ENCODE data around the gene FAM177A1. TPM values are rescaled to one million over a fixed set of nuclear protein-coding genes. Genes with fewer than 3 reads are reported as not detected.

FAM177A1 gene
- total and polyA plus RNA-seq, 2 donors (not counting 3 experiments of a cell fraction or from before 2014, with no cell fraction given), result 19.9 to 64.1 TPM

GRCh38 chr14:35117112-35117511, 71.0 kb downstream of the FAM177A1 start:
- H3K9ac ChIP-seq (replicated peaks; ENCODE audit: extremely low read depth, insufficient read depth, low read length), result no peak overlapping the region
- H3K4me2 ChIP-seq (ENCODE audit: insufficient read depth, low read length), result no peak overlapping the region
- H3K4me1 ChIP-seq (ENCODE audit: control insufficient read depth, extremely low read depth, insufficient read depth, low read length), result peaks cover 2% of the 10 kb centered on the region
- H3K9me3 ChIP-seq (replicated peaks; ENCODE audit: control insufficient read depth, insufficient read depth, low read length), result no peaks in the 10 kb centered on the region
- H3K27ac ChIP-seq (ENCODE audit: insufficient read depth, low read depth, low read length), result no peak overlapping the region
- H4K20me1 ChIP-seq (replicated peaks; ENCODE audit: control insufficient read depth, extremely low read depth, insufficient read depth, low read length), result no peaks in the 10 kb centered on the region
- CTCF ChIA-PET, result interaction anchor here (1.1 to 1.3 kb wide), 2 partner anchors 10 to 570 kb away, joined by 3 read pairs; no protein-coding TSS in a partner anchor
- H3K4me3 ChIP-seq (replicated peaks in 1 of 3; ENCODE audit: insufficient read depth in 1 of 3, low read depth in 1 of 3, low read length in 3 of 3), result no peak overlapping the region
- dilution Hi-C loops (cut with MboI; ENCODE audit: extremely low pct_ligation_motif_present, low sequenced_read_pairs), result no loop called here
- intact Hi-C loops (cut with micrococcal nuclease), result no loop called here
- H3K27me3 ChIP-seq (ENCODE audit: control insufficient read depth in 2 of 2, insufficient read depth in 2 of 2, low read length in 2 of 2), result no peaks in the 10 kb centered on the region
- H3K36me3 ChIP-seq (ENCODE audit: control insufficient read depth in 2 of 2, extremely low read depth in 1 of 2, insufficient read depth in 2 of 2, low read length in 2 of 2), result peaks cover 0 to 4% of the 10 kb centered on the region in 2 experiments
- POLR2A ChIA-PET, result interaction anchor here (0.6 kb wide), 1 partner anchor 287 kb away, joined by 5 read pairs; the partner anchor contains the start of gene NFKBIA
- DNase-seq (ENCODE audit: low read depth, low spot score), result no peak
- H2AFZ ChIP-seq (ENCODE audit: low read depth, low read length), result no peak overlapping the region
- BruUV-seq (replicated peaks), result no TSS peak
- peaks cover 24% of the 10 kb centered on the region for H3K79me2 ChIP-seq (ENCODE audit: control insufficient read depth, insufficient read depth, low read length)
- FAIRE-seq, result no peak
- no peaks in the 10 kb centered on the region for H3K9me1 ChIP-seq (replicated peaks; ENCODE audit: control insufficient read depth, extremely low read depth, insufficient read depth, low read length)
- no peak for TF ChIP-seq CTCF (IDR thresholded peaks at IDR 0.05; ENCODE audit: extremely low read depth in 1 of 2, insufficient read depth in 1 of 2, low read depth in 1 of 2, low read length in 2 of 2)
- no peak for TF ChIP-seq POLR2AphosphoS5 (IDR thresholded peaks at IDR 0.05; ENCODE audit: insufficient read depth, low read depth, low read length)
- no peak for TF ChIP-seq MYC (IDR thresholded peaks at IDR 0.05; ENCODE audit: low read depth, low read length)
- TF ChIP-seq GATA2 (IDR thresholded peaks at IDR 0.05; ENCODE audit: insufficient read depth, insufficient read length, low read depth, low read length), result no peak
- TF ChIP-seq JUN (IDR thresholded peaks at IDR 0.05; ENCODE audit: borderline replicate concordance, insufficient read depth, insufficient read length, low read depth), result no peak
- no peak for TF ChIP-seq EZH2 (IDR thresholded peaks at IDR 0.05; ENCODE audit: borderline replicate concordance, low read depth, low read length, severe bottlenecking)
- no peak for TF ChIP-seq FOS (IDR thresholded peaks at IDR 0.05; ENCODE audit: borderline replicate concordance, insufficient read depth, low read length)
- TF ChIP-seq MAX (IDR thresholded peaks at IDR 0.05; ENCODE audit: insufficient read depth, insufficient read length), result no peak
- TF ChIP-seq POLR2A (IDR thresholded peaks at IDR 0.05; ENCODE audit: low read depth, low read length), result no peak

All from endothelial cell of umbilical vein (primary cell).